GM10266 (cell line): ENCODE data around the gene PPP1R13B.
A peak's percentile ranks its signal among the peaks of the same experiment; 100 is the strongest.
"Not testable (repeated sequence)": the region's sequence is repeated elsewhere in the genome, so short reads cannot be mapped to it uniquely, and the experiment has no call there.

Experiments used
- DNase-seq: peaks from one replicate; pipeline ENCODE4 v3.0.0; 2012; ENCODE audit errors: extremely low spot score
- CTCF ChIP-seq: IDR thresholded peaks from 2 replicates; pipeline ENCODE4 v1.5.1; 2012; ENCODE audit warnings: mild to moderate bottlenecking, low read depth; ENCODE audit not compliant: control insufficient read depth, insufficient read depth; ENCODE audit errors: missing control alignments

The PPP1R13B gene

GRCh38 chr14:103848175-103849077 lies 1.1 kb upstream of the PPP1R13B start:
- no peak for DNase-seq
- TF ChIP-seq CTCF, result no peak

- peak; percentile 75 for DNase-seq
- no peak for TF ChIP-seq CTCF
These were observed 578 bp downstream of the PPP1R13B start for GRCh38 chr14:103846543-103847450.

GRCh38 chr14:103846097-103846496 lies 1.3 kb downstream of the PPP1R13B start:
- DNase-seq, result no peak
- no peak for TF ChIP-seq CTCF

- no peak for DNase-seq
- TF ChIP-seq CTCF, result no peak
These were observed 2.0 kb downstream of the PPP1R13B start for GRCh38 chr14:103845327-103845726.

GRCh38 chr14:103841265-103841664 lies 6.1 kb downstream of the PPP1R13B start:
- DNase-seq, result not testable (repeated sequence)

- no peak for DNase-seq
These were observed 7.4 kb downstream of the PPP1R13B start for GRCh38 chr14:103840014-103840413.

More at GRCh38 chr14:103840014-103840413, 7.4 kb downstream of the PPP1R13B start:
- TF ChIP-seq CTCF, result no peak
